IMR-90 (cell line): ENCODE data around the gene ATP5F1B. TPM values are rescaled to one million over a fixed set of nuclear protein-coding genes. Genes with fewer than 3 reads are reported as not detected.

Experiments
- ATAC-seq: fragments of 200-7000 bp; cut with Tn5 transposase; 2 replicates; pipeline ENCODE4 v1.9.1; 2020; ENCODE audit warnings: low read depth, mild to moderate bottlenecking, moderate library complexity
- BruUV-seq: library from RNA; stranded (reverse); fragments of 400-500 nt; replicated peaks from 2 replicates; lab custom pipeline; 2021; lab: Mats Ljungman, UMichigan
- CTCF ChIA-PET: fragments of 300-600 bp; formaldehyde crosslinking; extraction: SDS; loops from one replicate; lab custom pipeline; 2021; ENCODE audit warnings: antibody characterized with exemption; lab: Yijun Ruan, JAX
- POLR2A ChIA-PET: fragments of 300-600 bp; sonication (Branson Sonifier 250); formaldehyde crosslinking; loops from one replicate; lab custom pipeline; 2022; ENCODE audit warnings: antibody characterized with exemption; ENCODE audit not compliant: unreplicated experiment; lab: Charles Lee
- DNase-seq: peaks from one replicate; pipeline ENCODE4 v3.0.0; 2013
- H2AFZ ChIP-seq: replicated peaks from 2 replicates; pipeline ENCODE3; 2013; ENCODE audit warnings: low read length, mild to moderate bottlenecking; ENCODE audit not compliant: poor library complexity
- H2AK5ac ChIP-seq: 2 replicates; pipeline ENCODE4 v1.6.1; 2013; ENCODE audit warnings: low read depth, low read length, inconsistent platforms
- H2AK9ac ChIP-seq: replicated peaks from 2 replicates; pipeline ENCODE3; 2013; ENCODE audit warnings: mild to moderate bottlenecking, low read depth, low read length, moderate library complexity; ENCODE audit not compliant: poor library complexity
- H2BK120ac ChIP-seq: 2 replicates; pipeline ENCODE4 v1.6.1; 2013; ENCODE audit warnings: low read depth, low read length, inconsistent platforms
- H2BK15ac ChIP-seq: 3 replicates; pipeline ENCODE4 v1.6.1; 2013; ENCODE audit warnings: low read depth, low read length, inconsistent platforms
- H2BK20ac ChIP-seq: 2 replicates; pipeline ENCODE4 v1.6.1; 2013; ENCODE audit warnings: low read depth, mild to moderate bottlenecking, inconsistent platforms, low read length, moderate library complexity
- H2BK5ac ChIP-seq: 2 replicates; pipeline ENCODE4 v1.6.1; 2013; ENCODE audit warnings: mild to moderate bottlenecking, low read depth, low read length, inconsistent platforms; ENCODE audit not compliant: poor library complexity, severe bottlenecking
- H3K14ac ChIP-seq: replicated peaks from 2 replicates; pipeline ENCODE4 v1.6.1; 2013; ENCODE audit warnings: low read depth, low read length, inconsistent platforms
- H3K18ac ChIP-seq: 2 replicates; pipeline ENCODE4 v1.6.1; 2013; ENCODE audit warnings: low read depth, low read length, control low read depth
- H3K23ac ChIP-seq: 2 replicates; pipeline ENCODE4 v1.6.1; 2013; ENCODE audit warnings: low read depth, low read length, inconsistent platforms
- H3K27ac ChIP-seq: 2 replicates; pipeline ENCODE4 v1.5.1; 2013; ENCODE audit warnings: mild to moderate bottlenecking, control low read depth, low read length; ENCODE audit not compliant: insufficient read depth
- H3K27me3 ChIP-seq: 2 replicates; pipeline ENCODE4 v1.6.1; 2013; ENCODE audit warnings: low read length; ENCODE audit not compliant: control insufficient read depth, insufficient read depth
- H3K36me3 ChIP-seq: 2 replicates; pipeline ENCODE4 v1.6.1; 2013; ENCODE audit warnings: low read length, mixed read lengths; ENCODE audit not compliant: control insufficient read depth, insufficient read depth
- H3K4ac ChIP-seq: 2 replicates; pipeline ENCODE4 v1.6.1; 2013; ENCODE audit warnings: low read depth, low read length, inconsistent platforms
- H3K4me1 ChIP-seq: 2 replicates; pipeline ENCODE4 v1.6.1; 2013; ENCODE audit warnings: low read length, mixed read lengths; ENCODE audit not compliant: control insufficient read depth, insufficient read depth
- H3K4me2 ChIP-seq: 2 replicates; pipeline ENCODE4 v1.6.1; 2013; ENCODE audit warnings: low read depth, mild to moderate bottlenecking, control low read depth, low read length, moderate library complexity
- H3K4me3 ChIP-seq: 2 replicates; pipeline ENCODE4 v1.5.1; 2013; ENCODE audit warnings: low read depth, mild to moderate bottlenecking, control low read depth, low read length, moderate library complexity; ENCODE audit not compliant: insufficient read depth
- H3K56ac ChIP-seq: 2 replicates; pipeline ENCODE4 v1.6.1; 2013; ENCODE audit warnings: low read length, inconsistent platforms; ENCODE audit not compliant: insufficient read depth; ENCODE audit errors: extremely low read depth
- H3K79me1 ChIP-seq, 2 experiments: 2 replicates each; pipeline ENCODE4 v1.6.1; 2013; ENCODE audit warnings: low read length in 2 of 2, inconsistent platforms in 1 of 2, low read depth in 1 of 2
- H3K9ac ChIP-seq: 2 replicates; pipeline ENCODE4 v1.6.1; 2013; ENCODE audit warnings: low read depth, low read length, control low read depth
- H3K9me1 ChIP-seq: 2 replicates; pipeline ENCODE4 v1.6.1; 2013; ENCODE audit warnings: low read length, inconsistent platforms; ENCODE audit not compliant: insufficient read depth
- H3K9me3 ChIP-seq: 2 replicates; pipeline ENCODE4 v1.6.1; 2013; ENCODE audit warnings: low read length; ENCODE audit not compliant: control insufficient read depth, insufficient read depth
- H4K20me1 ChIP-seq: 2 replicates; pipeline ENCODE4 v1.6.1; 2013; ENCODE audit warnings: low read length, inconsistent platforms; ENCODE audit not compliant: insufficient read depth
- H4K5ac ChIP-seq: 2 replicates; pipeline ENCODE4 v1.6.1; 2013; ENCODE audit warnings: mild to moderate bottlenecking, low read depth, low read length, control low read depth
- H4K8ac ChIP-seq, 2 experiments: 2 replicates each; pipeline ENCODE4 v1.6.1; 2013; ENCODE audit warnings: low read depth in 2 of 2, low read length in 2 of 2, control low read depth in 1 of 2, inconsistent platforms in 1 of 2
- H4K91ac ChIP-seq: 2 replicates; pipeline ENCODE4 v1.6.1; 2013; ENCODE audit warnings: low read depth, low read length, inconsistent platforms; ENCODE audit not compliant: insufficient read depth
- BHLHE40 ChIP-seq: fragments of 150-350 bp; IDR thresholded peaks from 2 replicates; pipeline ENCODE4 v1.6.1; 2016; ENCODE audit warnings: mild to moderate bottlenecking, low read depth, low read length
- CEBPB ChIP-seq: IDR thresholded peaks from 2 replicates; pipeline ENCODE4 v1.6.1; 2012; ENCODE audit warnings: low read depth, low read length, improper control_type of control experiment
- CHD1 ChIP-seq: IDR thresholded peaks from 2 replicates; pipeline ENCODE4 v1.6.1; 2012; ENCODE audit warnings: low read depth, low read length, improper control_type of control experiment
- CTCF ChIP-seq: conservative IDR thresholded peaks from 2 replicates; pipeline ENCODE4 v1.5.1; 2012; ENCODE audit warnings: mild to moderate bottlenecking, low read depth, low read length, improper control_type of control experiment
- FOS ChIP-seq: fragments of 150-350 bp; IDR thresholded peaks from 2 replicates; pipeline ENCODE4 v1.6.1; 2016; ENCODE audit warnings: low read depth, low read length
- MAFK ChIP-seq: IDR thresholded peaks from 2 replicates; pipeline ENCODE4 v1.6.1; 2012; ENCODE audit warnings: low read depth, low read length, improper control_type of control experiment
- MAZ ChIP-seq: IDR thresholded peaks from 2 replicates; pipeline ENCODE4 v1.6.1; 2012; ENCODE audit warnings: low read depth, mild to moderate bottlenecking, low read length, improper control_type of control experiment, moderate library complexity, borderline replicate concordance
- MXI1 ChIP-seq: IDR thresholded peaks from 2 replicates; pipeline ENCODE4 v1.6.1; 2012; ENCODE audit warnings: low read depth, mild to moderate bottlenecking, low read length, moderate library complexity, borderline replicate concordance
- NFE2L2 ChIP-seq: fragments of 150-350 bp; IDR thresholded peaks from 2 replicates; pipeline ENCODE4 v1.6.1; 2016; ENCODE audit warnings: low read depth, mild to moderate bottlenecking, low read length
- POLR2A ChIP-seq: IDR thresholded peaks from 2 replicates; pipeline ENCODE4 v1.6.1; 2012; ENCODE audit warnings: mild to moderate bottlenecking, low read depth, low read length
- RAD21 ChIP-seq: IDR thresholded peaks from 2 replicates; pipeline ENCODE4 v1.6.1; 2012; ENCODE audit warnings: low read length, improper control_type of control experiment
- RCOR1 ChIP-seq: IDR thresholded peaks from 2 replicates; pipeline ENCODE4 v1.6.1; 2012; ENCODE audit warnings: mild to moderate bottlenecking, low read length, improper control_type of control experiment; ENCODE audit not compliant: insufficient replicate concordance
- RFX5 ChIP-seq: IDR thresholded peaks from 2 replicates; pipeline ENCODE4 v1.8.0; 2012; ENCODE audit warnings: low read depth, mild to moderate bottlenecking, low read length, moderate library complexity
- SMC3 ChIP-seq: fragments of 150-350 bp; IDR thresholded peaks from 2 replicates; pipeline ENCODE4 v1.6.1; 2016; ENCODE audit warnings: low read depth, mild to moderate bottlenecking, antibody characterized with exemption, low read length, moderate library complexity
- USF2 ChIP-seq: fragments of 150-350 bp; IDR thresholded peaks from 2 replicates; pipeline ENCODE4 v1.6.1; 2017; ENCODE audit warnings: mild to moderate bottlenecking, antibody characterized with exemption, low read length, low read depth
- WGBS, 2 experiments: methylation state at CpG; one replicate each; pipeline versions ENCODE4 v1.1.5 to v1.1.7; 2013; ENCODE audit warnings: missing lambda C conversion rate in 2 of 2; ENCODE audit not compliant: insufficient read length in 1 of 2; ENCODE audit errors: extremely low coverage in 2 of 2; 5-methylcytosine and 5-hydroxymethylcytosine counted together
- dilution Hi-C: fragments of 300-500 bp; cut with HindIII; formaldehyde crosslinking; loops from one replicate; pipeline ENCODE4 v1.14.3; 2018; ENCODE audit warnings: low sequenced_read_pairs; ENCODE audit not compliant: unreplicated experiment
- in situ Hi-C: fragments of 300-500 bp; cut with MboI; formaldehyde crosslinking; loops from 3 replicates; pipeline ENCODE4 v1.14.3; 2019; ENCODE audit warnings: low sequenced_read_pairs, inconsistent platforms, mixed read lengths
- intact Hi-C: fragments of 100-400 bp; cut with micrococcal nuclease; formaldehyde crosslinking; loops from 2 replicates; pipeline ENCODE4 v1.10.0; 2022
- polyA plus RNA-seq, 3 experiments: library from polyadenylated mRNA; depleted of rRNA; stranded (reverse); fragments of >200 nt; gene quantifications; 2 replicates each; pipeline ENCODE4 v1.2.3, GENCODE V29; 2012; ENCODE audit warnings: low replicate concordance in 1 of 3
- total RNA-seq: library from RNA; depleted of rRNA; stranded (reverse); fragments of >200 nt; gene quantifications from 2 replicates; pipeline ENCODE4 v1.2.3, GENCODE V29; 2012
- TF ChIP-seq, protein P1 (sequence below): fragments of 150-350 bp; IDR thresholded peaks from 2 replicates; pipeline ENCODE4 v1.6.1; 2016; ENCODE audit warnings: low read depth, mild to moderate bottlenecking, low read length, moderate library complexity, borderline replicate concordance

ATP5F1B gene
- total and polyA plus RNA-seq, 2 of the 4 experiments (the other 2 are of a cell fraction): 812 to 915 TPM

DNA sequence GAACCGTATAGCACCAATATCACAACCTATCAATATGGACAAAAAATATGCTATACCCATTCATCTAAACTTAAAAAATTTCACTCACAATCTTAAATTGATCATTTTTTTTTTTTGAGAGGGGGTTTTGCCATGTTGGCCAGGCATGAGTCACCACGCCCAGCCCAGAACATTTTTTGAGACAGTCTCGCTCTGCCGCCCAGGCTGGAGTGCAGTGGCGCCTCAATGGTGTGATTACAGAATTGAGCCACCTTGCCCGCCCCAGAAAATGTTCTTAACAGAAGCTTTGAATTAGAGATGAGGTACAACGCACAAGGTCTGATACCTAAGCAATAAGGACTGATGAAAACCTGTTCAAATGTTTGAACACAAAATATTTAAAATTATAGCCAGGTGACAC lies 15.8 kb upstream of the ATP5F1B start:
- in situ Hi-C loops: no loop called here
- Histone ChIP-seq H4K5ac (no peak overlapping the region), H3K4me3 (no peak overlapping the region), H3K9ac (no peak overlapping the region), H3K4ac (no peak overlapping the region), H2BK5ac (no peak overlapping the region), H3K36me3 (peaks cover 15% of the 10 kb centered on the region), H3K4me1 (no peaks in the 10 kb centered on the region), H3K18ac (no peak overlapping the region), H3K56ac (no peak overlapping the region), H3K9me1 (no peaks in the 10 kb centered on the region), H3K4me2 (no peak overlapping the region), H2BK20ac (no peak overlapping the region), H3K9me3 (no peaks in the 10 kb centered on the region), H2AK9ac (no peak overlapping the region), H3K14ac (no peak overlapping the region), H3K23ac (no peak overlapping the region), H2AK5ac (no peak overlapping the region), H2BK120ac (no peak overlapping the region), H3K79me1 (peaks cover 12 to 16% of the 10 kb centered on the region in 2 experiments), H3K27me3 (no peaks in the 10 kb centered on the region), H2BK15ac (no peak overlapping the region), H2AFZ (no peak overlapping the region), H4K20me1 (0 out of 2 replicates have a peak, but pooled peaks cover 3% of the 10 kb centered on the region), H4K8ac (no peak overlapping the region), H3K27ac (no peak overlapping the region), H4K91ac (no peak overlapping the region)
- ATAC-seq: no peak
- BruUV-seq: no TSS peak
- POLR2A ChIA-PET: no interaction called here
- CTCF ChIA-PET: no interaction called here
- WGBS, 2 experiments: 100% methylated on average over 4 of the region's 7 CpGs; no CpG with 5 or more reads in 1 of the 2 experiments
- no peak for DNase-seq
- TF ChIP-seq USF2 (no peak), MAFK (no peak), POLR2A (no peak), RFX5 (no peak), BHLHE40 (no peak), NFE2L2 (no peak), CTCF (no peak), RAD21 (no peak), CHD1 (no peak), MAZ (no peak), FOS (no peak), MXI1 (no peak), SMC3 (no peak), RCOR1 (no peak), CEBPB (no peak)
- TF ChIP-seq, protein P1, sequence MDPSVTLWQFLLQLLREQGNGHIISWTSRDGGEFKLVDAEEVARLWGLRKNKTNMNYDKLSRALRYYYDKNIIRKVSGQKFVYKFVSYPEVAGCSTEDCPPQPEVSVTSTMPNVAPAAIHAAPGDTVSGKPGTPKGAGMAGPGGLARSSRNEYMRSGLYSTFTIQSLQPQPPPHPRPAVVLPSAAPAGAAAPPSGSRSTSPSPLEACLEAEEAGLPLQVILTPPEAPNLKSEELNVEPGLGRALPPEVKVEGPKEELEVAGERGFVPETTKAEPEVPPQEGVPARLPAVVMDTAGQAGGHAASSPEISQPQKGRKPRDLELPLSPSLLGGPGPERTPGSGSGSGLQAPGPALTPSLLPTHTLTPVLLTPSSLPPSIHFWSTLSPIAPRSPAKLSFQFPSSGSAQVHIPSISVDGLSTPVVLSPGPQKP: no peak
- intact Hi-C loops: no loop called here
- dilution Hi-C loops: no loop called here
